Mesothelial cell of epicardium (in vitro differentiated cells): ENCODE measurements around the gene LSS. TPM values are rescaled to one million over a fixed set of nuclear protein-coding genes. Genes with fewer than 3 reads are reported as not detected.

Experiments
- DNase-seq, 2 experiments: peaks; one replicate each; pipeline ENCODE4 v3.0.0; 2021; ENCODE audit warnings: low spot score in 2 of 2; ENCODE audit not compliant: unreplicated experiment in 2 of 2
- H3K27ac Mint-ChIP-seq: 2 replicates; pipeline ENCODE4 v1.8.0; 2021; ENCODE audit warnings: mixed read lengths
- H3K27me3 Mint-ChIP-seq: 2 replicates; pipeline ENCODE4 v1.8.0; 2021; ENCODE audit warnings: low read depth, mixed read lengths
- H3K36me3 Mint-ChIP-seq: 2 replicates; pipeline ENCODE4 v1.8.0; 2021; ENCODE audit warnings: mixed read lengths
- H3K4me1 Mint-ChIP-seq: 2 replicates; pipeline ENCODE4 v1.8.0; 2021; ENCODE audit warnings: mixed read lengths
- H3K4me3 Mint-ChIP-seq: 2 replicates; pipeline ENCODE4 v1.8.0; 2021; ENCODE audit warnings: mild to moderate bottlenecking, moderate library complexity, mixed read lengths
- H3K9me3 Mint-ChIP-seq: 2 replicates; pipeline ENCODE4 v1.8.0; 2021; ENCODE audit warnings: mixed read lengths
- total RNA-seq: library from RNA; stranded (reverse); gene quantifications from 3 replicates; pipeline ENCODE4 v1.2.1, GENCODE V29; 2021
- TF ChIP-seq, protein P1 (sequence below): fragments of 200-600 bp; sonication (generic); IDR thresholded peaks from one replicate; pipeline ENCODE4 v1.5.0; 2021; ENCODE audit warnings: antibody characterized with exemption; ENCODE audit not compliant: unreplicated experiment

LSS gene
- total RNA-seq, 1 donor from 2014 or later = 85.8 TPM

DNA sequence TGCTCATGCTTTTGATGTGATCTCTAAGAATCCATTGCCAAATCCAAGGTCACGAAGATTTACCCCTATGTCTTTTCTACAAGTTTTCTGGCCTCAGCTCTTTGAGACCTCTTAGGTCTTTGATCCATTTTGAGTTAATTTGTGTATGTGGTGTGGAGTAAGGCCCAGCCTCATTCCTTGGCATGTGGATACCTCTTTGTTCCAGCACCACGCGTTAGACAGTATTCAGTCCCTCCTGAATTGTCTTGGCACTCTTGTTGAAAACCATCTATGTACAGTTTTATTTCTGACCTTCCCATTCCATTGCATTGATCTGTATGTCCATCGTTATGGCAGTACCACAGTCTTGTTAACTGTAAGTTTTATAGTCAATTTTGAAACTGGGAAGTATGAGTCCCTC lies 65.2 kb downstream of the LSS start:
- H3K4me3 Mint-ChIP-seq = no peak overlapping the region
- H3K4me1 Mint-ChIP-seq = no peaks in the 10 kb centered on the region
- TF ChIP-seq, protein P1, sequence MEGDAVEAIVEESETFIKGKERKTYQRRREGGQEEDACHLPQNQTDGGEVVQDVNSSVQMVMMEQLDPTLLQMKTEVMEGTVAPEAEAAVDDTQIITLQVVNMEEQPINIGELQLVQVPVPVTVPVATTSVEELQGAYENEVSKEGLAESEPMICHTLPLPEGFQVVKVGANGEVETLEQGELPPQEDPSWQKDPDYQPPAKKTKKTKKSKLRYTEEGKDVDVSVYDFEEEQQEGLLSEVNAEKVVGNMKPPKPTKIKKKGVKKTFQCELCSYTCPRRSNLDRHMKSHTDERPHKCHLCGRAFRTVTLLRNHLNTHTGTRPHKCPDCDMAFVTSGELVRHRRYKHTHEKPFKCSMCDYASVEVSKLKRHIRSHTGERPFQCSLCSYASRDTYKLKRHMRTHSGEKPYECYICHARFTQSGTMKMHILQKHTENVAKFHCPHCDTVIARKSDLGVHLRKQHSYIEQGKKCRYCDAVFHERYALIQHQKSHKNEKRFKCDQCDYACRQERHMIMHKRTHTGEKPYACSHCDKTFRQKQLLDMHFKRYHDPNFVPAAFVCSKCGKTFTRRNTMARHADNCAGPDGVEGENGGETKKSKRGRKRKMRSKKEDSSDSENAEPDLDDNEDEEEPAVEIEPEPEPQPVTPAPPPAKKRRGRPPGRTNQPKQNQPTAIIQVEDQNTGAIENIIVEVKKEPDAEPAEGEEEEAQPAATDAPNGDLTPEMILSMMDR = no peak
- no peak for DNase-seq
- H3K27me3 Mint-ChIP-seq = no peaks in the 10 kb centered on the region
- peaks cover 7% of the 10 kb centered on the region for H3K9me3 Mint-ChIP-seq
- H3K36me3 Mint-ChIP-seq = peaks cover 26% of the 10 kb centered on the region
- H3K27ac Mint-ChIP-seq = no peak overlapping the region

DNA sequence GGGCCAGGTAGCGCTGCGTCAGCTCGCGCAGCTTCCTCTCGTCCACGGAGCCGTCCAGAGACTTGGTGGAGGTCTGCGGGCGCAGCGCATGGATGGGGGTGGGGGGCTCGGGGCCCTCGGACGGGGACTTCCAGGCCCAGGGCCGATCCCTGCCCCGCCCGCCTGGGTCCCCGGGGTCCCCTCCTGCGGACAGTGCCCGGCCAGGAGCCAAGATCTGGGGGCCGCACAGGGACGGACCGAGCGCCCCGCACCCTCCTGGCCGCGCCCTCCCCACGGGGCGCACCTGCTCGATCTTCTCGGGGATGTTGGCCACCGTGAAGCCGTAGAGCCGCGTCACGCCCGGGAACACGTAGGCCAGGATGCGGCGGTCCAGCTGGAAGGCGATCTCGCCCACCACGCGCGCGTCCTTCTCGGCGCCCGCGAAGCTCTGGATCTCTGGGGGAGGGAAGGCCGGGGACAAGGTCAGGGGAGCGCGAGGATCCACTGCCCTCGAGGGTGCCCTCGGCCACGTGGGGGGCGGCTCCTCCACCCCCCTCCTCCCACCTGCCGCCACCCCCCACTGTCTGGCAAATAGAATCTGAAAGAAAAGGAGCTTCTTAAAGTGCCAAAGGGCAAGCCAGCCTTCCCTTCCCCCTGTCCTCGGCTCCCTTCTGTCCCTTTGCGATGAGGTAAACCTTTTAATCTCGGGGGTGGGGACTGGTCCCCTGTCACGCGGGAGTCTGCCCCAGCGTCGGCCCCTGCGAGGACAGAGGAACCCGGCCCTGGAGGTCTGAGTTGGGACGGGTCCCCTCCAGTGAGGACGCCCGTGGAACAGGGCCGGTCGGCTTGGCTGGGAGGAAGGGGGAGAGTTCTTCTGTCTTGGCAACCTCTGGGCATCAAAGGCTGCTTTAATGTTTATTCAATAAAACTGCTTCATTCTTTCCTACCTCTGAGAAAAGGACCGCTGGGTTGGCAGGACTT lies 66.7 kb downstream of the LSS start:
- TF ChIP-seq, protein P1 = no peak
- Mint-ChIP-seq H3K36me3 (peaks cover 19% of the 10 kb centered on the region), H3K9me3 (peaks cover 7% of the 10 kb centered on the region), H3K4me1 (no peaks in the 10 kb centered on the region), H3K27me3 (no peaks in the 10 kb centered on the region), H3K27ac (no peak overlapping the region), H3K4me3 (no peak overlapping the region)
- no peak for DNase-seq

DNA sequence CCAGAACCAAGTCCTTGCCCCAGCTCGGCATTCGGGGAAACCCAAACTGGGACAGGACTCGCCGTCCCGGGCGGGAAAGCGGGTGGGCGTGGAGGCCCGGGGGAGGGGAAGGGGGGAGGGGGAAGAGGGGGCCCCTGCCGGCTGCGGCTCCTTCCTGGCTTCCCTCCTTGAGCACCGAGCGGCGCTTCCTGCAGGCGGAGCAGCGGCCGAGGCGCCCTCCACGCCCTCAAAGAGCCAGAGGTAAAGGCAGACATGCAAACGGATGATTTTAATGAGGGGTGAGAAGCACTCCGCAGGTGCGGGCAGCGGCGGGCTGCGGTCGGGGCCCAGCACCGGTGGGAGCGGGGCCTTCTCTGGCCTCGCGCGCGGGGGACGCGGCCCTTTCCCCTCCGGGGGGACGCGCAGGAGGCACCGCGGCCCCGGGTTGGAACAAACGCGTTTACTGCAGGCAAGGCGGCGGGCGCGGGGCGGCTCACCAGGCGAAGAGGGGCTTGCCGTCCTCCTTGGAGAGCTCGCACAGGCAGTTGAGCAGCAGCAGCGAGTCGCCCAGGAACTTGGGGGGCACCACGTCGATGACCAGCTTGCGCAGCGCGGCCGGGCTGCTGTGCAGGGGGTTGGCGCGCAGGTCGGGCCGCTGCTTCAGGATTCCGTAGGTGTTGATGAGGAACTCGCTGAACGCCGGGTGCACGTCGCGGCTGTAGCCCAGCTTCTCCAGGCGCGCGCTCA lies 67.5 kb downstream of the LSS start:
- H3K9me3 Mint-ChIP-seq = peaks cover 3% of the 10 kb centered on the region
- no peak overlapping the region for H3K27ac Mint-ChIP-seq
- peaks cover 16% of the 10 kb centered on the region for H3K36me3 Mint-ChIP-seq
- no peak overlapping the region for H3K4me3 Mint-ChIP-seq
- no peaks in the 10 kb centered on the region for H3K27me3 Mint-ChIP-seq
- TF ChIP-seq, protein P1 = no peak
- DNase-seq = no peak
- no peaks in the 10 kb centered on the region for H3K4me1 Mint-ChIP-seq

DNA sequence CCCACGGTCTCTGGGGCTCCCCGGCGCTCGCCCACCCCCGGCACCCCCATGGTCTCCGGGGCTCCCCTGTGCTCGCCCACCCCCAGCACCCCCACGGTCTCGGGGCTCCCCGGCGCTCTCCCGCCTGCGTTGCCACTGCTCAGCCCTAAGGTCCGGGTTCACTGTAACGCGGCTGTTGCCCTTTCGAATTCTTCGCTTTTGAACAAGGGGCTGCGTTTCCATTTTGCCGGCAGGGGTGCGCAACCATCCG lies 68.0 kb downstream of the LSS start:
- Mint-ChIP-seq H3K4me1 (no peaks in the 10 kb centered on the region), H3K27ac (no peak overlapping the region), H3K4me3 (no peak overlapping the region), H3K9me3 (peaks cover under 1% of the 10 kb centered on the region), H3K36me3 (peaks cover 13% of the 10 kb centered on the region), H3K27me3 (no peaks in the 10 kb centered on the region)
- DNase-seq = no peak
- TF ChIP-seq, protein P1 = no peak

GRCh38 chr21:46159841-46160656 lies 68.5 kb downstream of the LSS start:
- no peak overlapping the region for H3K27ac Mint-ChIP-seq
- H3K27me3 Mint-ChIP-seq = no peaks in the 10 kb centered on the region
- no peak overlapping the region for H3K4me3 Mint-ChIP-seq
- DNase-seq = no peak
- H3K36me3 Mint-ChIP-seq = peaks cover 10% of the 10 kb centered on the region
- H3K4me1 Mint-ChIP-seq = no peaks in the 10 kb centered on the region
- no peaks in the 10 kb centered on the region for H3K9me3 Mint-ChIP-seq
- TF ChIP-seq, protein P1 = no peak
